A673 (cell line): ENCODE results near the gene NTF3. TPM values are rescaled to one million over a fixed set of nuclear protein-coding genes. Genes with fewer than 3 reads are reported as not detected.

Source experiments
- Bru-seq: library from RNA; stranded (reverse); fragments of 400-500 nt; gene quantifications from one replicate; lab custom pipeline; 2021; lab: Mats Ljungman, UMichigan
- BruChase-seq, 2 experiments: library from RNA; stranded (reverse); fragments of 400-500 nt; gene quantifications; one replicate each; lab custom pipeline; 2021; lab: Mats Ljungman, UMichigan
- BruUV-seq: library from RNA; stranded (reverse); fragments of 400-500 nt; replicated peaks from 2 replicates; lab custom pipeline; 2021; lab: Mats Ljungman, UMichigan
- CTCF ChIA-PET: fragments of 300-600 bp; sonication (Branson Sonifier 250); formaldehyde crosslinking; loops from one replicate; lab custom pipeline; 2022; ENCODE audit warnings: antibody characterized with exemption; lab: Charles Lee
- POLR2A ChIA-PET: fragments of 300-600 bp; sonication (Branson Sonifier 250); formaldehyde crosslinking; loops from one replicate; lab custom pipeline; 2022; ENCODE audit warnings: antibody characterized with exemption; ENCODE audit not compliant: low non-redundant PET; lab: Charles Lee
- DNase-seq: peaks from one replicate; pipeline ENCODE4 v3.0.0-alpha.2; 2015; ENCODE audit warnings: low spot score
- H3K27ac ChIP-seq: fragments of 200-600 bp; sonication (generic); 2 replicates; pipeline ENCODE4 v1.5.1; 2016; ENCODE audit warnings: mixed run types, low read depth, mild to moderate bottlenecking, mixed read lengths, antibody characterized with exemption, low read length; ENCODE audit not compliant: poor library complexity, severe bottlenecking
- H3K27me3 ChIP-seq: fragments of 200-600 bp; sonication (generic); replicated peaks from 2 replicates; pipeline ENCODE4 v1.6.1; 2017; ENCODE audit warnings: mixed run types, low read depth, mild to moderate bottlenecking, mixed read lengths, antibody characterized with exemption, low read length; ENCODE audit not compliant: insufficient read depth, poor library complexity
- H3K36me3 ChIP-seq: fragments of 200-600 bp; sonication (generic); 2 replicates; pipeline ENCODE4 v1.6.1; 2016; ENCODE audit warnings: mixed run types, mild to moderate bottlenecking, mixed read lengths, antibody characterized with exemption, low read length; ENCODE audit not compliant: insufficient read depth, poor library complexity, severe bottlenecking
- H3K4me1 ChIP-seq: fragments of 200-600 bp; sonication (generic); 2 replicates; pipeline ENCODE4 v1.6.1; 2017; ENCODE audit warnings: mixed run types, mild to moderate bottlenecking, mixed read lengths, antibody characterized with exemption, low read length; ENCODE audit not compliant: insufficient read depth, poor library complexity, severe bottlenecking
- H3K4me3 ChIP-seq: fragments of 200-600 bp; sonication (generic); 2 replicates; pipeline ENCODE4 v1.5.1; 2016; ENCODE audit warnings: low read depth, mixed run types, mild to moderate bottlenecking, mixed read lengths, low read length; ENCODE audit not compliant: poor library complexity, severe bottlenecking
- H3K9me3 ChIP-seq: fragments of 200-600 bp; sonication (generic); 2 replicates; pipeline ENCODE4 v1.6.1; 2016; ENCODE audit warnings: mixed run types, low read depth, mild to moderate bottlenecking, mixed read lengths, antibody characterized with exemption, low read length; ENCODE audit not compliant: poor library complexity, severe bottlenecking
- EZH2 ChIP-seq: fragments of 200-600 bp; sonication (generic); IDR thresholded peaks from 2 replicates; pipeline ENCODE4 v1.6.1; 2017; ENCODE audit warnings: borderline replicate concordance, low read depth, mild to moderate bottlenecking, mixed read lengths, antibody characterized with exemption, low read length; ENCODE audit not compliant: poor library complexity, severe bottlenecking
- intact Hi-C: fragments of 100-400 bp; cut with micrococcal nuclease; formaldehyde crosslinking; loops from one replicate; pipeline ENCODE4 v1.10.0; 2022; ENCODE audit not compliant: unreplicated experiment
- long read RNA-seq: library from polyadenylated mRNA; stranded (forward); transcript quantifications from one replicate; pipeline ENCODE4 v2.0.0, GENCODE V29; 2022
- total RNA-seq: library from RNA; stranded (reverse); gene quantifications from 2 replicates; pipeline ENCODE4 v1.2.3, GENCODE V29; 2021
- TF ChIP-seq, protein P1 (sequence below): fragments of 300-800, 200-600 bp; sonication (generic); conservative IDR thresholded peaks from 2 replicates; pipeline ENCODE4 v1.5.1; 2017; ENCODE audit warnings: low read depth, mild to moderate bottlenecking, antibody characterized with exemption, low read length, moderate library complexity, mixed read lengths

The NTF3 gene
- total RNA-seq: not detected in 2 replicates
- Bru-seq, nascent RNA: percentile 1 among the genes with signal in this experiment
- BruChase-seq, experiment 1, labeled RNA remaining after a 2-hour chase: percentile 1 among the genes with signal in this experiment
- percentile 3 among the genes with signal in this experiment for BruChase-seq, experiment 2, labeled RNA remaining after a 6-hour chase
- long read RNA-seq: 0 reads

DNA sequence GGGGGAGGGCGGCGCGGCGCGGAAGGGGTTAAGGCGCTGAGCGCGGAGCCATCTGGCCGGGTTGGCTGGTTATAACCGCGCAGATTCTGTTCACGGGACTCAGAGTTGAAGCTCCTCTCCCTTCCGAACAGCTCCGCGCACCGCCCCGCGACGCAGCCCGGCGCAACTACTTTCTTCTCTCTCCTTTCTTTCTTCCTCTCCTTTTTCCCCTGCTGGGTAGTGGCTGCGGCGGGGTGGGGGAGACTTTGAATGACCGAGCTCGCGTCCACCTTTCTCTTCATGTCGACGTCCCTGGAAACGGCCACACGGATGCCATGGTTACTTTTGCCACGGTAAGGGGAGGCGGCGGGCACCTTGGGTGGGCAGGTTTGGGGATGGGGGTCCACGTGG lies at the start of gene NTF3:
NTF3 (plus strand) TSS at position 98 of the 390 bp plus-strand sequence; CDS start at position 315, 217 bp downstream.
- no peaks in the 10 kb centered on the region for H3K4me1 ChIP-seq
- no peak within 1 kb of the TSS for H3K27ac ChIP-seq
- H3K4me3 ChIP-seq: no peak within 1 kb of the TSS
- peaks cover 100% of the 10 kb centered on the region for H3K27me3 ChIP-seq
- intact Hi-C loops: no loop called here
- H3K36me3 ChIP-seq: no peaks in the 10 kb centered on the region
- CTCF ChIA-PET: no interaction called here
- POLR2A ChIA-PET: no interaction called here
- H3K9me3 ChIP-seq: no peaks in the 10 kb centered on the region
- no peak for TF ChIP-seq EZH2
- TF ChIP-seq, protein P1, sequence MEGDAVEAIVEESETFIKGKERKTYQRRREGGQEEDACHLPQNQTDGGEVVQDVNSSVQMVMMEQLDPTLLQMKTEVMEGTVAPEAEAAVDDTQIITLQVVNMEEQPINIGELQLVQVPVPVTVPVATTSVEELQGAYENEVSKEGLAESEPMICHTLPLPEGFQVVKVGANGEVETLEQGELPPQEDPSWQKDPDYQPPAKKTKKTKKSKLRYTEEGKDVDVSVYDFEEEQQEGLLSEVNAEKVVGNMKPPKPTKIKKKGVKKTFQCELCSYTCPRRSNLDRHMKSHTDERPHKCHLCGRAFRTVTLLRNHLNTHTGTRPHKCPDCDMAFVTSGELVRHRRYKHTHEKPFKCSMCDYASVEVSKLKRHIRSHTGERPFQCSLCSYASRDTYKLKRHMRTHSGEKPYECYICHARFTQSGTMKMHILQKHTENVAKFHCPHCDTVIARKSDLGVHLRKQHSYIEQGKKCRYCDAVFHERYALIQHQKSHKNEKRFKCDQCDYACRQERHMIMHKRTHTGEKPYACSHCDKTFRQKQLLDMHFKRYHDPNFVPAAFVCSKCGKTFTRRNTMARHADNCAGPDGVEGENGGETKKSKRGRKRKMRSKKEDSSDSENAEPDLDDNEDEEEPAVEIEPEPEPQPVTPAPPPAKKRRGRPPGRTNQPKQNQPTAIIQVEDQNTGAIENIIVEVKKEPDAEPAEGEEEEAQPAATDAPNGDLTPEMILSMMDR: no peak
- BruUV-seq: no TSS peak
- no peak for DNase-seq

DNA sequence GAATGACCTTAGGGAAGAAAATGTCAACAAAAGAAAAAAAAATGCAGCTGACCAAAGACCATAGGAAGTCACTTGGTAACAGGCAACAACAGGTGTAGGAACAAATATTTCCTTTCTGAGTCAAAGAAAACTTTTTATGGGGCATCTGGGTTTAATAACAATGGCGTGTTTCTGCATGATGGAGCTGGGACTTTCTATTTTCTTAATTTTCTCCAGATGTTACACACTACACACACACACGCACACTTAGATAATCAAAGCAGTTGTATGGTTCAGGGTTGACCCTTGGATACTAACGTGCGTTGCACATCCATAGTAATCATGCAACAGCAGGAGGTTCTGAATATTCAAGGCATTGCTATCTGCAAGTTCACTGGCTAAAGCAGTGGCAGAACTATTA lies 47.9 kb upstream of the NTF3 start:
- DNase-seq: no peak

DNA sequence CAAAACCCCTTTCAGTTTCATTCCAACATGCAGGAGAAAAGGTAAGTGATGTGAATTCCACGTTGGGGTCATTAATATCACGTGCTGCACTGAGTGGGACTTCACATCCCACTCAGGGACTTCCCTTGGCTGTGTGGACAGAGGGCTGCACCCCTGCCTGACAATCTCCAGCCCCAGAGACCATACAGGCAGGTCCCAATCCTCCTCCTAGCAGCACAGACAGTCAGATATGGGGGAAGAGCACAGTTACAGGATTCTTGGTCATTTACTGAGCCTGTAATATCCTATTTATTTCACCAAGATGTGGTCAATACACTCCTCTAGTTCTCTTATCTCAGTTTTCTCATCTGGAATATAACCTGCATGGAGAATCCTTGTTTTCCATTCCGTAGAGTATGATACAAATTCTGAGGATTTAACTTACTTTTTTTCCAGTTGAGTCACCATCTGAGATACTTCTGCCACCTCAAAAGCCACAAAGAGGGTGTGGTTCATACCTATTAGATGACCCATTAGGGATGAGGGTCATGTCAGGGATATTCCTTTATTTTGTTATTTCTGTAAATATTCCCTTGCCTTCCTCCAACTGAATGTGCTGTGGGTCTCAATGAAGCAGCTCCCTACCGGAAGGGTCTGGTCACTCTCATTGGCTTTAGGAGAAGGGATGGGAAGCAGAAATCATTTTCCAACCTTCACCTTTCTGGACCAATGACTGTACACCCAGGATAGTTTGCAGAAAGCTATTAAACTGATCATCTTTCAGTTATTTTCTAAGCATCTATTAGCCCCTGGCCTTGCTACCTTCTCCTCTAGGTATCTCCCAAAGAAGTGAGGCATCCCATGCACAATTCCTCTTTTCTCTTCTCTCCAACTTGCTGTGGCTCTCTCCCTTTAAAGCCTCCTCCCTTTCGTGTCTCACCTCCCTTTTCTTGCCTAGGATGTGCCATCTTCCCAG lies 43.0 kb upstream of the NTF3 start:
- intact Hi-C loops: no loop called here
- Histone ChIP-seq H3K36me3 (no peaks in the 10 kb centered on the region), H3K4me1 (no peaks in the 10 kb centered on the region), H3K27ac (no peak overlapping the region), H3K4me3 (no peak overlapping the region), H3K27me3 (no peaks in the 10 kb centered on the region), H3K9me3 (no peaks in the 10 kb centered on the region)
- CTCF ChIA-PET: no interaction called here
- no TSS peak for BruUV-seq
- DNase-seq: no peak
- POLR2A ChIA-PET: no interaction called here
- TF ChIP-seq EZH2: no peak
- TF ChIP-seq, protein P1: no peak

More for the DNA sequence above, 47.9 kb upstream of the NTF3 start:
- no TSS peak for BruUV-seq
- Histone ChIP-seq H3K27ac (no peak overlapping the region), H3K4me3 (no peak overlapping the region), H3K4me1 (no peaks in the 10 kb centered on the region), H3K36me3 (no peaks in the 10 kb centered on the region), H3K27me3 (no peaks in the 10 kb centered on the region), H3K9me3 (no peaks in the 10 kb centered on the region)
- ChIA-PET CTCF (no interaction called here), POLR2A (no interaction called here)
- TF ChIP-seq, protein P1: no peak
- no peak for TF ChIP-seq EZH2
- intact Hi-C loops: no loop called here
